NCI-H2227 treated with DMSO at 0.1 percent for 48 hours (cell line): ENCODE measurements around the gene C17orf75.
A peak's percentile ranks its signal among the peaks of the same experiment; 100 is the strongest.
"Not testable (repeated sequence)": the region's sequence is repeated elsewhere in the genome, so short reads cannot be mapped to it uniquely, and the experiment has no call there.

ENCODE experiments used
- DNase-seq: peaks from one replicate; lab custom pipeline; 2025; lab: John Stamatoyannopoulos, UW

The C17orf75 gene

GRCh38 chr17:32345951-32346600, 4.1 kb upstream of the C17orf75 start:
- DNase-seq, result no peak

- DNase-seq, result no peak
Observed at GRCh38 chr17:32342603-32343325, 791 bp upstream of the C17orf75 start.

DNA sequence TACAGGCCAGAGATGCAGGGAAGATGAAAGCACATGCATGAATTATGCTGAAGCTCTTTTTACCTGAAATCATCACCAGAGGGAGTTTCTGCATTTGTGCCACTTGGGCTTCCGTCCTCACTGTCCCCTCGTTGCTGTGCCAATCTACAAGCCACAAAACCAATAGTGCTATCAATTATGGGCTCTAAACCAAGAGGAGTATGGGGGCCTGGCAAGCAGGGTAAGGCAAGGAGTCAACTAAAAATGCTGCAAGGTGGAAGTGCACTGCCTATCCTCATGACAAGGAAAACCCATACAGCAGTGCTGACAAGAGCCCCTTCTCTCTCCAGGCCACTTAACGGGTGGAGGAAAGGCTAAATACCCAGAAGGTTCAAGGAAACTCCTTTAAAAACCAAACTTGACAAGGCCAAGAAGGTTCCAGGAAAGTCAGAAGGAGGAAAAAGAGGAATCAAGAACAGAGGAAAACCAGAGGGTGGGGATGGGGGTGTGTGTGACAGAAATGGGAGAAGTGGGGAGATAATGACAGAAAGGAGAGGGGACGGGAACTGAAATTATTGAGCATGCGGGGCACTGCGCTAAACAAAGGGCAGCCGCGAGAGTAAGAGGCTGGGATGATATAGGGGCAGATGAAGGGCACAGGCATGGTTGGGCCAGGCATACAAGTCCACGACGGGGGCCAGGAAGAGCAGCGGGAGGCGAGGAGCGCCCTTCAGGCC, 674 bp downstream of the C17orf75 start:
- peak; percentile 48 for DNase-seq

- no peak for DNase-seq
Observed at GRCh38 chr17:32335687-32336086, 6.3 kb downstream of the C17orf75 start.

DNA sequence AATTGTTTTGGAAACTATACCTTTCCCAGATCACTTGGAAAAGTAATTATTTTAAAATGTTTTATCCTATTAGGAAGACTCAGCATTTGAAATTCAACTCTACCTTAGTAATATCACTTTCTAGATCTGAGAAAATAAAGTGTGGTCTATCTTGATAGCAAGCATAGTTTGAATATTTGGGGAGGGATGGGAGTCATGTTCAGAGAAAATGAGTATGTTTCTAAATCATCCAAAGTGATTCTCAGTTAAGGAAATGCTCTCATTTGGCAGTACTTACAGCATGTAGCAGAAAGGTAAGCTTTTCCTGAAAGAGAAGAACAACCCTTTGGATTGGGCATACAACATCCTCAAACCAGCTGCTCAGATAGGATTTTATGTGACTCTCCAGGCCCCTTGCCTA, 6.9 kb downstream of the C17orf75 start:
- DNase-seq, result no peak

DNA sequence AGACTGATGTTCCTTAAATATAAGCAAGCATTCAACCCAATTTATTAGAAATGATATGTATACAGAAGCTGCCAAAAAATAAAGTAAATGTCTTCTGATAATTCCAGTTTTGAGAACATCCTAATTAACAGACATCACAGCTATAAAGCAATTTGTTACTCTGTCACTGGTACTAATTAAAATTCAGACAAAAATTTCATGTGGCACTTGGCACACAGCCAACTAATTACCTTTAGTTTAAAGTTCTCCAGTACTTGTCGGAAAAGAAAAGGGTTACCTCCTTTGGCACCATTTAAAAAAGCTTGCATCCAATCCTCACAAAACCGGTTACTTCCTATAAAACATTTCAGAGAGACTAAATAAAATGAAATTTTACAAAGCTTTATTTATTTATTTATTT, 8.8 kb downstream of the C17orf75 start:
- DNase-seq, result no peak

- DNase-seq, result no peak
Observed at GRCh38 chr17:32331243-32332040, 10.5 kb downstream of the C17orf75 start.

- DNase-seq, result no peak
Observed at GRCh38 chr17:32330147-32330546, 11.8 kb downstream of the C17orf75 start.

DNA sequence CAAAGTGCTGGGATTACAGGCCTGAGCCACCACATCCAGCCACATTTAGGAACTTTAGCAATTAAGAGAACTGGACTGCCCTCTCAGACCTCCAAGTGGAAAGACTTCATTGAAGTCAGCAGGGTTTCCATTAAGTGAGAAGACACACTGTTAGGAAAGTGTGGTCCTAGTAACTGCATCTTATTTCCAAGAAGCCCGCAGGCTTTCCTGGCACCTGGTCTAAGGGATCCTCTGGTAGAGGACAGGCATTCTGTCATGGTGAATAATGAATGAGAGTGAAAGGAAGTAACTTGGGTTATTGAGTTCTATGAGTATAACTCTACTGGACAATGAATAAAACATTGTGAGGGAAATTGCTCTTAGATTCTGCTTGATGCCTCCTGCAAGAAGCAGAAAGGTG, 14.1 kb downstream of the C17orf75 start:
- no peak for DNase-seq

DNA sequence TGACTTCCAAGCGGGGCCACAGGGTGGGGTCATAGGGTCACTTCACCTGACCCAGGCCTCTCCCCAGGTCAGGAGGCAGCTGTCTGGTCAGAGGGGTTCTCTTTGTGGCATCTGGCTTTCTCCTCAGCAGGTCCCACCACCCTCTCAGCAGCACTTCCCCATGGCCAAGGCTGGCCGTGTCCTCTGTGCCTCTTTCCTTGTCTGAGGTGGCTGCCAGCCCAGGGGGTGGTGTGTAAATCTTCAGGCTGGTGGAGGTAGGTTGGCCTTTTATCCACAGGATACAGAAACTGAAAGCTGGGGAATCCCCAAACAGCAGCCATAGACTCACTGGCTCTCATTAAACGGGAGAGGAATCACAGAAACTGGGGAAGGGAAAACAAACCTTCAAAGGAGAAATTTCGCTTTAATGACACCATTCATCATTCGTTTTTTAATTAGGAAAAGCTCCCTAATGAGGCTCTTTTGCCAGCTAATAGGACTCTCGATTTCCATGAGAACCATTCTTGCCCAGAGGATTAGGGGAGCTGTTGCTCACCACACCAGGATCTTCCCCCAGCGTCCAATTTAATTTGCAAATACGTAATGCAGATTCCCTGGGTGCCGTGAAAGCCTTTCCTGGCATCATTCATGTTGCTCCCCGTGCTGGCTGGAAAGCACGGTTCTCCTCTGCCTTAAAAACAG, 18.0 kb downstream of the C17orf75 start:
- no peak for DNase-seq

DNA sequence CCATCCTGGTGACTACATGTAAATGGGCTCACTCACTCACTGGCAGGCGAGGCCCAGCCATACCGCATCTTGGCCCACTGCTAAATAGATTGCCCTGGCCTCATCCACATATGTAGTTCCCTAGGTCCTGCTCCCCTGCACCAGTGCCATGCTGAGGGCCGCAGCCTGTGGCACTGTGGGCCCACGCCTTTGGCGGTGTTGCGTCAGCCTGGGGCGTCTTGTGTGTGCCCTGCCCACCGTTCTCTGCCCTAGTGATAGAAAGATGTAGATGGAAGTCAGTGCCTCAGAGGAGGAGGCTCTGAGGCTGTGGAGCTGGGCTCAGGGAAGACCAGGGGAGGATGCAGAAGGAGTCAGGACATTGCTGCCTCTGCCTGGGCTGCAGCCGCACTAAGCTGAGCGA, 18.9 kb downstream of the C17orf75 start:
- DNase-seq, result no peak

DNA sequence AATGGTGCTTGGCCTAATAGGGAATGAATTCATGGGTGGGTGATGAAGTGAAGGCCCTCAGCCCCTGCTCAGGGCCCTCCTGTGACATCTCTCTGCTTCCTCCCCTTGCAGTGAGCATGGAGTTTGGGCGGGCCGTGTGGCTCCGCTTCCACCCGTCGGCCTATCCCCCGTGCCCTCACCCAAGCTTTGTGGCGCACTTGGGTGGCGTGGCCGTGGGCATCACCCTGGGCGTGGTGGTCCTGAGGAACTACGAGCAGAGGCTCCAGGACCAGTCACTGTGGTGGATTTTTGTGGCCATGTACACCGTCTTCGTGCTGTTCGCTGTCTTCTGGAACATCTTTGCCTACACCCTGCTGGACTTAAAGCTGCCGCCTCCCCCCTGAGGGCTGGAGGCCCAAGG, 21.1 kb downstream of the C17orf75 start:
- no peak for DNase-seq

- DNase-seq, result not testable (repeated sequence)
Observed at GRCh38 chr17:32320080-32320479, 21.9 kb downstream of the C17orf75 start.

DNA sequence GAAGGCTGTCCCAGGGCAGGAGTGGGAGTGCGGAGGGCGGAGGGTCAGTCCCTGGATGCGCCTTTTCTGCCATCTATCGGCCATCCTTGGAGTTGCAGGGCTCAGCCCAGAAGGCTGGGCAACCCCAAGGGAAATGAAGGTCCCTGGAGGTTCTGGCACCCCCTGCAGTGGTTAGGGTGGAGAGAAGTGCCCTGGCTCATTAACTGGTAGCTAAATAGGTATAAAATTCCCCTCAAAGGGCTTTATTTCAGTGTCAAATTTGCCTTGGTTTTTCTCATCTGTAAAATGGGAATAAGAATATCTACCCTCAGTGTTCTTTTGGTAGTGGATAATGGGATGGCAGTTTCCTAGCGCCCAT, 22.4 kb downstream of the C17orf75 start:
- DNase-seq, result no peak

GRCh38 chr17:32318071-32318470, 23.9 kb downstream of the C17orf75 start:
- DNase-seq, result no peak

DNA sequence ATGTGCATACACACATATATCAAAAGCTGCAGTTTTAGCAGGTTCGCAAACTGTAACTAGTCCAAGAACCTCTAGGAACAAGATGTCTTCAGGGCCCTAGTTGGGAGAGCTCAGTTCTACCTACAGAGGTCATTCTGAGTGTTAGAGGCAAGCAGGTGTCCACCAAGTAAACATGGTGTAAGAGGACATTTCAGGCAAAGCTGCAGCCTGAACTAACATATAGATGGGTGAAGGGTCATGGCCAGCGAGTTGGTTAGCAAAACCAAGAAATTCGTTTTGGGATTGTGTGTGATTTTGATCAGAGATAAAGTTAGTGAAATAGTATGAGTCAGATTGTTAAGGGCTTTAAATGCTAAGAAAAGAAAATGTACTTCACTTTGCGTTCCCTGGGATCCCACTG, 24.6 kb downstream of the C17orf75 start:
- DNase-seq, result no peak

GRCh38 chr17:32316653-32317052, 25.3 kb downstream of the C17orf75 start:
- DNase-seq, result not testable (repeated sequence)

- DNase-seq, result peak; percentile 10
Observed at GRCh38 chr17:32315171-32315570, 26.8 kb downstream of the C17orf75 start.

GRCh38 chr17:32314636-32315035, 27.3 kb downstream of the C17orf75 start:
- no peak for DNase-seq

- DNase-seq, result peak; percentile 9
Observed at GRCh38 chr17:32311028-32311536, 30.9 kb downstream of the C17orf75 start.

DNA sequence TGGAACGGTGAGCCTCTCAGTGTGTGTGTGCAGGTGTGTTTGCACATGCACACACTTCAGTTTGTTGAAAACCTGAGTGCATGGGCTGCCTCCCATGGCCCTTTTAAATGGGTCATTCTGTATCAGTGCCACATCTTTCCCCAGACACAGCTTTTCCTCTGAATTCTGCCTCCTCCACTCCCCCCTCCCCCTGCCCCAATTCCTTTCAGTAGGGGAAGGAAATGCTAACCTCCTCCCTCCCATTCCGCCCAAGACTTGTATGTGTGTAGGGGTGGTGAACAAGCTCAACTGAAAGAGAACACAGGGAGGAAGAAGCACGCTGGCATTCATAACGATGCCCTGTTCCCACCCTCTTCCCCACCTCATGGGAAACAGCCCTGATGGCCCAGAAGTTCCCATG, 34.3 kb downstream of the C17orf75 start:
- DNase-seq, result no peak

GRCh38 chr17:32305049-32305448, 36.9 kb downstream of the C17orf75 start:
- no peak for DNase-seq
